ENCODE measurements around the gene CCDC149. TPM values are rescaled to one million over a fixed set of nuclear protein-coding genes. Genes with fewer than 3 reads are reported as not detected.

Gene CCDC149
- total and polyA plus RNA-seq, 2 of the 8 experiments (the other 6 are each of a cell fraction or from before 2014, with no cell fraction given) = 2.2 to 5.6 TPM

DNA sequence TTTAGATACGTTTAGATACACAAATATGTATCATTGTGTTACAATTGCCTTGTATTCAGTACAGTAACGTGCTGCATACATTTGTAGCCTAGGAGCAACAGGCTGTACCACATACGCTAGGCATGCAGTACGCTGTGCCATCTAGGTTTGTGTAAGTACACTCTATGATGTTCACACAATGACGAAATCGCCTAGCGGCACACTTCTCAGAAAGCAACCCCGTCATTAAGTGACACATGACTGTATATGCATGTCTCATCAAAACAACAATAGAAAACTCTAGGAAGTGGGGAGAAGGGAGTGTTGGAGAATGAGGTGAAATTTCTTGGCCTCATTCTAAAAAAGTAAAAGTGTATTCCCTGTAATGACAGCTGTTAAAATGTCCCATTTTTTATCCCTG, 32.7 kb downstream of the CCDC149 start:
- no peaks in the 10 kb centered on the region for H3K79me1 ChIP-seq (ENCODE audit: low read depth, low read length)
- no peak for TF ChIP-seq BACH1 (IDR thresholded peaks at IDR 0.05; ENCODE audit: low read length)
- no peak for TF ChIP-seq JUN (IDR thresholded peaks at IDR 0.05; ENCODE audit: low read depth, low read length)
- no peak for TF ChIP-seq FOSL1 (IDR thresholded peaks at IDR 0.05; ENCODE audit: insufficient read depth, low read depth, low read length)
- TF ChIP-seq SIN3A (conservative IDR thresholded peaks at IDR 0.05 in 1 of 2, IDR thresholded peaks at IDR 0.05 in 1 of 2; ENCODE audit: low read depth in 1 of 2, low read length in 2 of 2) = no peak
- no peak for TF ChIP-seq MAFK (IDR thresholded peaks at IDR 0.05; ENCODE audit: low read depth, low read length)
- no peak for TF ChIP-seq RNF2 (IDR thresholded peaks at IDR 0.05; ENCODE audit: borderline replicate concordance, low read depth, low read length, missing control alignments, poor library complexity, severe bottlenecking)
- no peak for TF ChIP-seq SAP30 (IDR thresholded peaks at IDR 0.05; ENCODE audit: insufficient read depth, insufficient replicate concordance, low read length)
- TF ChIP-seq CHD2 (IDR thresholded peaks at IDR 0.05; ENCODE audit: low read length) = no peak

More for the DNA sequence above, 32.7 kb downstream of the CCDC149 start:
- Histone ChIP-seq H3K4me2 (ENCODE audit: insufficient read depth in 1 of 2, low read depth in 2 of 2, low read length in 2 of 2) (no peak overlapping the region), H2AK5ac (ENCODE audit: low read depth, low read length) (no peak overlapping the region), H3K79me2 (ENCODE audit: control insufficient read depth in 1 of 2, insufficient read depth in 2 of 2, low read length in 2 of 2) (no peaks in the 10 kb centered on the region), H3K23ac (ENCODE audit: insufficient read length) (no peak overlapping the region), H4K91ac (replicated peaks; ENCODE audit: insufficient read length, low read length) (no peak overlapping the region), H4K20me1 (replicated peaks in 1 of 2; ENCODE audit: control insufficient read depth in 1 of 2, insufficient read depth in 2 of 2, low read length in 2 of 2) (no peaks in the 10 kb centered on the region), H2BK12ac (ENCODE audit: low read depth, low read length) (no peak overlapping the region), H3K9ac (replicated peaks in 1 of 4; ENCODE audit: extremely low read depth in 1 of 4, low read depth in 3 of 4, low read length in 3 of 4) (no peak overlapping the region), H3K14ac (ENCODE audit: insufficient read length) (no peak overlapping the region), H2BK120ac (replicated peaks; ENCODE audit: low read depth, low read length) (no peak overlapping the region), H3K36me3 (ENCODE audit: control insufficient read depth in 2 of 4, insufficient read depth in 4 of 4, low read length in 3 of 4) (no peaks in the 10 kb centered on the region), H3K4me3 (ENCODE audit: extremely low read depth in 1 of 4, insufficient read depth in 2 of 4, low read depth in 3 of 4, low read length in 4 of 4) (no peak overlapping the region), H3K27ac (ENCODE audit: low read depth, low read length) (no peak overlapping the region), H4K5ac (ENCODE audit: insufficient read length, low read depth, low read length) (no peak overlapping the region), H3K56ac (replicated peaks; ENCODE audit: insufficient read length, low read depth, low read length) (no peak overlapping the region), H2BK20ac (ENCODE audit: low read length) (no peak overlapping the region), H4K8ac (ENCODE audit: extremely low read depth, insufficient read depth, low read length) (no peak overlapping the region), H3K23me2 (ENCODE audit: low read depth, low read length) (no peaks in the 10 kb centered on the region), H3K4ac (replicated peaks; ENCODE audit: insufficient read length, low read depth, low read length) (no peak overlapping the region), H3K27me3 (replicated peaks in 1 of 4; ENCODE audit: control insufficient read depth in 3 of 4, extremely low read depth in 1 of 4, insufficient read depth in 3 of 4, low read length in 3 of 4) (no peaks in the 10 kb centered on the region), H2AFZ (ENCODE audit: low read length) (no peak overlapping the region), H2BK5ac (ENCODE audit: low read depth, low read length) (no peak overlapping the region), H3K18ac (ENCODE audit: extremely low read depth, low read length) (no peak overlapping the region), H3K4me1 (replicated peaks in 1 of 4; ENCODE audit: control insufficient read depth in 3 of 4, insufficient read depth in 4 of 4, low read length in 3 of 4) (peaks cover 0 to 6% (median 0%) of the 10 kb centered on the region in 4 experiments; a peak in 3 of 7 replicates), H3K9me3 (ENCODE audit: insufficient read depth in 2 of 2, low read depth in 1 of 2, low read length in 1 of 2) (no peaks in the 10 kb centered on the region), H2BK15ac (ENCODE audit: low read length) (no peak overlapping the region)
- FAIRE-seq (peak; percentile 28), DNase-seq (ENCODE audit: low read depth in 1 of 2, low spot score in 2 of 2) (no peak)
- CTCF ChIA-PET (ENCODE audit: partially characterized antibody) = interaction anchor here (1.3 kb wide), 1 partner anchor 11 kb away, joined by 3 read pairs; no protein-coding TSS in a partner anchor
- POLR2A ChIA-PET (ENCODE audit: partially characterized antibody) = no interaction called here
- 92% methylated on average over 8 of the region's 8 CpGs; no CpG with 5 or more reads in 1 of the 2 experiments for WGBS, 2 experiments (ENCODE audit: extremely low coverage in 1 of 2, insufficient coverage in 1 of 2, insufficient read length in 1 of 2, insufficient replicate concordance in 2 of 2, low coverage in 1 of 2, low lambda C conversion rate in 2 of 2, missing lambda C conversion rate in 1 of 2)
